ENCODE measurements around the gene SMARCAL1.

SMARCAL1 gene

GRCh38 chr2:216477283-216478035 is 65.2 kb downstream of the SMARCAL1 start:
- no peak for DNase-seq (ENCODE audit: low read depth)

DNA sequence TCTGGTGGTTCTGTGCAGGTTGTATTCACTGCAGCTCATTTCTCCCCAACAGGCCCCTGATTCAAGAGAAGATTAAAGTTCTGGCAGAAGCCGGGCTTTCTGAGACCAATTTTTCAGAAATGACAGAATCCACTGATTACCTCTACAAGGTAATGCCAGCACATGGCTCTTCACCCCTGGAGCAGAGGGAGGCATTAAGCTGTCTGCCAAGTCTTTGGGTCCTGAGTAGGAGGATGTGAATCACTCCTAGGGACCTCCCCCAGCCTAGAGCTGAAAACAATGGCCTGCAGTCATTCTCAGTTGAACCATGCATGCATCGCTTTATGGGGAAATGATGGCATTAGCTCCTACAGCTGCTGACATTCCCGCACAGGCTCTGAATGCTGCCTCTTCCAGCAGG is 65.9 kb downstream of the SMARCAL1 start:
- peak; percentile 85 for DNase-seq (ENCODE audit: low read depth)

GRCh38 chr2:216478791-216479190 is 66.5 kb downstream of the SMARCAL1 start:
- DNase-seq (ENCODE audit: low read depth): no peak

- no peak for DNase-seq (ENCODE audit: low read depth)
Observed at GRCh38 chr2:216480221-216480620, 67.9 kb downstream of the SMARCAL1 start.

- no peak for DNase-seq (ENCODE audit: low read depth)
Observed at GRCh38 chr2:216482640-216483039, 70.4 kb downstream of the SMARCAL1 start.

- no peak for DNase-seq (ENCODE audit: low read depth)
Observed at GRCh38 chr2:216485237-216485636, 73.0 kb downstream of the SMARCAL1 start.

- DNase-seq (ENCODE audit: low read depth): peak; percentile 31
Observed at GRCh38 chr2:216485745-216486144, 73.5 kb downstream of the SMARCAL1 start.

- no peak for DNase-seq (ENCODE audit: low read depth)
Observed at GRCh38 chr2:216486271-216486670, 74.0 kb downstream of the SMARCAL1 start.

DNA sequence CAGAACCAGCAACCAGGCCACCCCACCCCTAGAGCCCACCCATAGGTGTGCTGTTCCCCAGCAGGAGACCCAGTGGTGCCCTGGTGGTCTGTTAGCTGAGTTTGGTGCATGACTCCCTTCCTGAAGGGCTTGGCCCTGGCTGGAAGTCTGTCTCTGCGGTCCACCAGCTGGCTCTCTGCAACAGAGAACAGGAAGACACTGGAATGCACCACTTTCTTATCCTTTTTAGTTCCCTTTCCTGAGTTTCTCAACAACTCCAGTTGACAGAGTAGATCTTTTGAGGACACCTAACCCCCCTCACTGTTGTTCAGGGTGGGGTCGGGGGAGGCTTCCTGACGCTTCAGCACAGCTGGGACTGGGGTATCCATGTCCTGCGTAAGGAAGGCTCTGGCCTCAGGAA is 74.4 kb downstream of the SMARCAL1 start:
- peak; percentile 23 for DNase-seq (ENCODE audit: low read depth)

- peak; percentile 86 for DNase-seq (ENCODE audit: low read depth)
Observed at GRCh38 chr2:216490061-216490460, 77.8 kb downstream of the SMARCAL1 start.

DNA sequence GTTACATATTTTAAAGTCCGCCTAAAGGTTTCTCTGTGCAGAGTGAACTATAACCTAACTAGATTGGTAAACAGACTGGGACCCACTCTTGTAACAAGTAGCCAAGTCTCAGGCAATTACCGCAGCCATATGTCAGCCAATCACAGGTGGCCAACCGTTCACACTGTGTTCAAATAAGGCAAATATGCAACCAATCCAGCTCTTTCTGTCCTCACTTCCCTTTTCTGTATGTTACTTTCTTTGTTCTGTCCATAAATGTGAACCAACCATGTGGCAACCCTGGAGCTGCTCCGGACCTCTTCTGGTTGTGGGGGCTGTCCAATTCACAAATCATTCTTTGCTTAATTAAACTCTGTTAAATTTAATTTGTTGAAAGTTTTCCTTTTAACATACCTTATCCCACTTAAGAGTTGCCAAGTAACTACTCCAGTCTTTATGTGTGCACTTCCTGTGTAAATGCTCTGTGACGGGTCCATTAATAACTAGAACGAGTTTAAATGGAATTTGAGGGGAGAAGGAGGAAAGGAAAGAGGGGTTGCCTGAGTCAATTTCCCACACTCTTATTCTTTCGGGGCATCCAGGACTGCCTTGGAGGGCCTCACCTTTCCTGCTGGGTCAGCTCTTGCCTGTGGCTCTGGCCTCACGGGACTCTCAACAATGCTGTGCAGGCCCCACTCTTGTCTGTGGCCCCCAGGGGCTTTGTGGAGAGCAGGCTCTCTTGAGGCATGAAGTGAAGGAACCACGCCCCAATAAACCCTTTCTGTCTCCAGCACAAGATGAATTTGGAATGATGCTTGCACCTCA is 79.7 kb downstream of the SMARCAL1 start:
- no peak for DNase-seq (ENCODE audit: low read depth)

DNA sequence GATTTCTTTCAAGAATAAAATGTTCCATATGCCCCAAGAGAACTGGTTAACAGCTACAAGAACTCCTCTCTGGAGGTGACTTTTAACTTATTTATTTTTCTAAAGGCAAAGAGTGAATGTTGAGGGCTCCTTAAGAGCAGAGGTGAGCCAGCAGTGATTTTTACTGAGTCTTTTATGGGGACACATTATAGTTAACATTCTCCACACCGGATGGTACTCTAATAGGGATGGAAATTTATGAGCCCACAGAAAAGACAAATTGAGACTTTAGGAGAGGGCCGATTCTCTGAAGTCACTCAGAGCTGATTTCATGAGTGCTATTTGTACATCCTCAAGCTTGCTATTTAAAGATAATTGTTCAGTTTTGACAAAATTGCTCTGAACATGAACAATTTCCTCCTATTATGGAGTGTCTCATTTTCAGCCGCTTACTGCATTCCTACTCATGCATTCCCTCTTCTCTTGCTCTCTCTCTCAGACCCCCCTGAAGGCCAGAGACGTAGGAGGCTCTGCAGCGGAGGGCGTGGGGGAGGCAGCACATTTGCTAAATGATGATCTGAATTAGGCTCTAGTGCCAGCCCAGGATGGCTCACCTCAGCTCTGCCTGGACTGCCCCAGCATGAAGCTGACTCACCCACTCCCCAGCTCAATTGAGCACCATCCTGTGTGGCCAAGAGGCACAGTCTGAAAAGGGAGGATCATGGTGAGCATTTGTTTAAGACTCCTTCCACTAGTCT is 80.5 kb downstream of the SMARCAL1 start:
- peak; percentile 80 for DNase-seq (ENCODE audit: low read depth)

DNA sequence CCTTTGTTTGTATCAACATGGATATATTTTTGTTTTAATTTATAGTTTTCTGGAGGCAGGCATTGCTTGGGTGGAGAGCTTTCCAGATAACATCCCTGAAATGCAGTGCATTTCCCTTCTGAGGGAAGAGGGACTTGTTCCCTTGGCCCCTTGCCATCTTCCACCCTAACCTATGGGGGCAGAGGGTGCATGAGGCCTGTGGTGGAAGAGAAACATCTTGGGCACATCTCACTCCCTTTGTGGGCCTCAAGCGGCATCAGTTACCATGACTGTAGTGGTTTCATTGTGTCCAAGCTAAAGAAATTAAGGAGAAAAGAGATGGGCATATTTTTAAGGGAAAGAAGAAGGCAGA is 81.0 kb downstream of the SMARCAL1 start:
- no peak for DNase-seq (ENCODE audit: low read depth)

DNA sequence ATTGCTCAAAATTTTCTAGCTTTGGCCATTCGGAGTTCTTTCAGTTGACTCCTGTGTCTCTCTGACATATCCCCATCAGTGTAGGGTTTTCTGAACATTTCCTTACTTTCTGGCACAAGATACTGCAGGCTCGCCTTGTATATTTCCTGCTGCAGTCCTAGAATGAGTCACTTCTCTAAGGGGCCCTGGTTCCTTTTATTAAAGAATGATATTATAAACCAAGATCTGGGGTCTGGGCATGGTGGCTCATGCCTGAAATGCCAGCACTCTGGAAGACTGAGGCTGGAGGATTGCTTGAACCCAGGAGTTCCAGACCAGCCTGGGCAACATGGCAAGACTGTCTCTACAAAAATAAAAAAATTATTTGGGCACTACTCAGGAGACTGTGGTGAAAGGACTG is 83.4 kb downstream of the SMARCAL1 start:
- DNase-seq (ENCODE audit: low read depth): peak; percentile 64

- no peak for DNase-seq (ENCODE audit: low read depth)
Observed at GRCh38 chr2:216497382-216498069, 85.2 kb downstream of the SMARCAL1 start.

- no peak for DNase-seq (ENCODE audit: low read depth)
Observed at GRCh38 chr2:216498070-216498378, 85.7 kb downstream of the SMARCAL1 start.

GRCh38 chr2:216498379-216499352 is 86.4 kb downstream of the SMARCAL1 start, which contains the start of gene RPL37A:
RPL37A (plus strand) TSS chr2:216498844; CDS start chr2:216498875, 31 bp downstream.
- DNase-seq (ENCODE audit: low read depth): peak; percentile 96

DNA sequence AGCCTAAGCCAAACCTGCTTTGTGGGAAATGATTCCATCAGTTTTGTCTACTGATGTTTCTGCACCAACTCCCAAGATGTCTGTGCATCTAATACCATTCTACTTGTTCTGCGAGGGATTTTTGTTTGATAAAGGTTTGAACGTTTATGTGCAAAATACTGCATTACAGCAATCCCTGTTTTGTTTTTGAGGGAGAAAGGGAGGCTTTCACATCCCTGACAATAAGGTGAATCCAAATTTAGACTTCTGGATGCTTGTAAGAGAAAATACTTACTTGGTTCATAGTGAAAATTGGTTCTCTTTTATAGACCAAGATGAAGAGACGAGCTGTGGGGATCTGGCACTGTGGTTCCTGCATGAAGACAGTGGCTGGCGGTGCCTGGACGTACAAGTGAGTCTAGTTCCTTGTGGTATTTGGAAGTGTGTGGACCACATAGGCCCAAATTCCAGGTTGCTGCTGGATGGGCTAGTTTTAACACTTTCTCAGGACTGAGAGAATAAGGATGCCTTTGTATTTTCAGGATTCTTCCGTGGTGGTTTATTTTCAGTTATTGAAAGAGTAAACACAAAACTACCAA is 87.4 kb downstream of the SMARCAL1 start:
- no peak for DNase-seq (ENCODE audit: low read depth)

GRCh38 chr2:216500572-216500971 is 88.3 kb downstream of the SMARCAL1 start:
- DNase-seq (ENCODE audit: low read depth): no peak

GRCh38 chr2:216501854-216502253 is 89.6 kb downstream of the SMARCAL1 start:
- DNase-seq (ENCODE audit: low read depth): no peak
